Loucy (cell line): ENCODE results near the gene ZNRF1.

Experiments
- H2AFZ ChIP-seq: fragments of 200-600 bp; sonication (generic); 2 replicates; pipeline ENCODE4 v1.6.0; 2016; ENCODE audit warnings: antibody characterized with exemption, mild to moderate bottlenecking, low read length, moderate library complexity
- H3F3A ChIP-seq: fragments of 200-600 bp; 2 replicates; pipeline ENCODE4 v1.6.0; 2016; ENCODE audit warnings: antibody characterized with exemption, low read depth, mild to moderate bottlenecking
- H3K27me3 ChIP-seq: fragments of 200-600 bp; sonication (generic); 2 replicates; pipeline ENCODE4 v1.6.1; 2014; ENCODE audit warnings: low read length, mild to moderate bottlenecking; ENCODE audit not compliant: insufficient read depth, poor library complexity, severe bottlenecking
- H3K36me3 ChIP-seq: fragments of 200-600 bp; sonication (generic); 2 replicates; pipeline ENCODE4 v1.6.1; 2016; ENCODE audit warnings: low read length; ENCODE audit not compliant: insufficient read depth
- H3K4me1 ChIP-seq: fragments of 200-600 bp; sonication (generic); 2 replicates; pipeline ENCODE4 v1.5.1; 2014; ENCODE audit warnings: low read length, mild to moderate bottlenecking; ENCODE audit not compliant: insufficient read depth, poor library complexity, severe bottlenecking
- H3K4me2 ChIP-seq: fragments of 200-600 bp; sonication (generic); 2 replicates; pipeline ENCODE4 v1.6.0; 2014; ENCODE audit warnings: antibody characterized with exemption, low read length, low read depth, mild to moderate bottlenecking; ENCODE audit not compliant: poor library complexity, severe bottlenecking
- H3K4me3 ChIP-seq: fragments of 200-600 bp; sonication (generic); 2 replicates; pipeline ENCODE4 v1.5.1; 2014; ENCODE audit warnings: low read length, mild to moderate bottlenecking, mixed read lengths; ENCODE audit not compliant: poor library complexity, severe bottlenecking
- H3K79me2 ChIP-seq: fragments of 200-600 bp; sonication (generic); 2 replicates; pipeline ENCODE4 v1.6.1; 2014; ENCODE audit warnings: low read length; ENCODE audit not compliant: insufficient read depth
- H3K9ac ChIP-seq: fragments of 200-600 bp; sonication (generic); 2 replicates; pipeline ENCODE4 v1.6.0; 2014; ENCODE audit warnings: mild to moderate bottlenecking, low read depth, low read length, moderate library complexity; ENCODE audit not compliant: poor library complexity, severe bottlenecking
- H3K9me2 ChIP-seq: fragments of 200-600 bp; sonication (generic); replicated peaks from 2 replicates; pipeline ENCODE4 v1.6.1; 2016; ENCODE audit warnings: low read depth, low read length, mixed read lengths
- H3K9me3 ChIP-seq: fragments of 200-600 bp; sonication (generic); 2 replicates; pipeline ENCODE4 v1.6.1; 2014; ENCODE audit warnings: mild to moderate bottlenecking, antibody characterized with exemption, low read length, low read depth; ENCODE audit not compliant: insufficient read depth
- H4K20me1 ChIP-seq: fragments of 200-600 bp; sonication (generic); 2 replicates; pipeline ENCODE4 v1.6.0; 2014; ENCODE audit warnings: antibody characterized with exemption, low read length, mild to moderate bottlenecking; ENCODE audit not compliant: insufficient read depth, poor library complexity, severe bottlenecking
- EZH2phosphoT487 ChIP-seq: fragments of 200-600 bp; IDR thresholded peaks from 2 replicates; pipeline ENCODE4 v1.6.1; 2018; ENCODE audit warnings: antibody characterized with exemption, mild to moderate bottlenecking, moderate library complexity, borderline replicate concordance
- TF ChIP-seq, protein P1 (sequence below): fragments of 200-600 bp; sonication (generic); conservative IDR thresholded peaks from 2 replicates; pipeline ENCODE4 v1.5.1; 2014; ENCODE audit warnings: mild to moderate bottlenecking, antibody characterized with exemption, low read length

The ZNRF1 gene

DNA sequence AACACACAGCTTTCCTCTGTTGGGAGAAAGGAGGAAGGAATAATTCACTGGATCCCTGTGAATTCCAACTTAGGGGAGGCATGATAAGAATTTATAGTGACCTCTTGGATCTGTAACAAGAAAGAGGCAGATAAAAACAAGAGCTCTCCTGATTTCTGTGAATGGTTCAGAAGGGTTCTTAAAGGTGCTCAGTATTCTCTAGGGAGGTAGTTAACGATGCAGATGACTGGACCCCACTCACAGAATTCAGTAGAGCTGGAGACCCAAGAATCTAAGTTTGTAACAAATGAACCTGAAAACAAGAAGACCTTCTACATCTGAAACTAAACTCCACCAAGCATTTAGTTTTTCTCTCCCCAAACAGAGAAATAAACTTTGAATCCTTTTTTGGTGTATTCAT lies 8.6 kb downstream of the ZNRF1 start:
- H3K27me3 ChIP-seq, result no peaks in the 10 kb centered on the region
- TF ChIP-seq EZH2phosphoT487, result no peak
- TF ChIP-seq, protein P1, sequence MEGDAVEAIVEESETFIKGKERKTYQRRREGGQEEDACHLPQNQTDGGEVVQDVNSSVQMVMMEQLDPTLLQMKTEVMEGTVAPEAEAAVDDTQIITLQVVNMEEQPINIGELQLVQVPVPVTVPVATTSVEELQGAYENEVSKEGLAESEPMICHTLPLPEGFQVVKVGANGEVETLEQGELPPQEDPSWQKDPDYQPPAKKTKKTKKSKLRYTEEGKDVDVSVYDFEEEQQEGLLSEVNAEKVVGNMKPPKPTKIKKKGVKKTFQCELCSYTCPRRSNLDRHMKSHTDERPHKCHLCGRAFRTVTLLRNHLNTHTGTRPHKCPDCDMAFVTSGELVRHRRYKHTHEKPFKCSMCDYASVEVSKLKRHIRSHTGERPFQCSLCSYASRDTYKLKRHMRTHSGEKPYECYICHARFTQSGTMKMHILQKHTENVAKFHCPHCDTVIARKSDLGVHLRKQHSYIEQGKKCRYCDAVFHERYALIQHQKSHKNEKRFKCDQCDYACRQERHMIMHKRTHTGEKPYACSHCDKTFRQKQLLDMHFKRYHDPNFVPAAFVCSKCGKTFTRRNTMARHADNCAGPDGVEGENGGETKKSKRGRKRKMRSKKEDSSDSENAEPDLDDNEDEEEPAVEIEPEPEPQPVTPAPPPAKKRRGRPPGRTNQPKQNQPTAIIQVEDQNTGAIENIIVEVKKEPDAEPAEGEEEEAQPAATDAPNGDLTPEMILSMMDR, result no peak
- no peak overlapping the region for H2AFZ ChIP-seq
- peaks cover 79% of the 10 kb centered on the region for H3K4me1 ChIP-seq
- peaks cover 25% of the 10 kb centered on the region; the same call in 1 of the 2 replicates for H3K36me3 ChIP-seq
- no peaks in the 10 kb centered on the region for H3K9me3 ChIP-seq
- H3K79me2 ChIP-seq, result peaks cover 100% of the 10 kb centered on the region
- H3K9ac ChIP-seq, result peak overlapping the region; percentile 99
- no peaks in the 10 kb centered on the region for H3F3A ChIP-seq
- peaks cover 100% of the 10 kb centered on the region for H4K20me1 ChIP-seq
- peak overlapping the region; percentile 100 for H3K4me3 ChIP-seq
- H3K4me2 ChIP-seq, result peak overlapping the region; percentile 86
- H3K9me2 ChIP-seq, result no peaks in the 10 kb centered on the region

DNA sequence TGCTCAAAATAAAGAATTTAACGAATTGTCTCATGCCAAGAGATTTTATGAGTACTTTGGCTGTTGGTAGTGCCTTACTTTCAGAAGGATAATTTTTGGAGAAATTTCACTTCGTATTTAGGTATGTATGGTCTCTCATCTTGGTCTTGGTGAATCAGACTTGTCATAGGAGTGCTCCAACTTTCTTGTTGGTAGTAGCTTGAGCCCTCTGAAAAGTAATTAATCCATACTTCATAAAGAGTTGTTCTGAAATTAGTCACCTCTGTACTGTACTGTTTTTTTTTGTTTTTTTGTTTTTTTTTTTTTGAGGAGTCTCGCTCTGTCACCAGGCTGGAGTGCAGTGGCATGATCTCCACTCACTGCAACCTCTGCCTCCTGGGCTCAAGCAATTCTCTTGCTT lies 11.6 kb downstream of the ZNRF1 start:
- H3K9me3 ChIP-seq, result no peaks in the 10 kb centered on the region
- no peaks in the 10 kb centered on the region for H3K27me3 ChIP-seq
- no peaks in the 10 kb centered on the region for H3F3A ChIP-seq
- H3K36me3 ChIP-seq, result peaks cover 12% of the 10 kb centered on the region; the same call in 1 of the 2 replicates
- H3K4me2 ChIP-seq, result peak overlapping the region; percentile 86
- peaks cover 73% of the 10 kb centered on the region for H3K4me1 ChIP-seq
- H3K9ac ChIP-seq, result no peak overlapping the region
- TF ChIP-seq EZH2phosphoT487, result no peak
- TF ChIP-seq, protein P1, result no peak
- peak overlapping the region; percentile 0 for H3K4me3 ChIP-seq
- H3K9me2 ChIP-seq, result no peaks in the 10 kb centered on the region
- H3K79me2 ChIP-seq, result peaks cover 100% of the 10 kb centered on the region
- H2AFZ ChIP-seq, result no peak overlapping the region
- H4K20me1 ChIP-seq, result peaks cover 99% of the 10 kb centered on the region

DNA sequence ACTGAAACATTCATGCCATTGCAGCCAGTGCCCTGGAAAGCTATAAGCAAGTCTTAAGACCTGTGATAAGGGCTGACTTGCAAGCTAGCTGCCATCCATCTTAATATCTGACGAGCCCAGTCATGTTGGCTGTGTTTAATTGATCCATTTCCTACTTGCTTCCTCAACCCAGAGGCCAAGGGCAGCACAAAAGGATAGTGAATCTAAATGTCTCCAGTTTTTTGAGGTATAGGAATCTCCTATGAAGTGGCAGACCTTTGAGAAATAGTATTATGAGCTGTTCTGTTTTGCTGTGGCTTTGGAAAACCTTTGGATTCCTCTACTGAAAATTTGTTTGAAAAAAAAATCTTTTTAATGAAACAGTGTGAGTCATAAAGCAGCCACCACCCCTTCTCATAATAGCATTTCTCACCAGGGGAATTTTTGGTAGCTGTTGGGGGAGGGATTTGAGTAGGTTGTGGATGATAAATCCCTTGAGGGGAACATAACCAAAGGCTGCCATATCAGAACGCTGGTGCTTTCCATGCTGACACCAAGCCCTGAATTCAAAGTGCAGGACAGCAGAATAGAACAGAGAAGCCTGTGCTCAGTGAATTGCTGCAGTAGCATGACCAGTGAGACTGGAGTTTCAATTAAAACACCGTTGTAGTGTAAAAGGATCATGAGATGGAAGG lies 12.9 kb downstream of the ZNRF1 start:
- H3K79me2 ChIP-seq, result peaks cover 100% of the 10 kb centered on the region
- peaks cover 61% of the 10 kb centered on the region for H3K4me1 ChIP-seq
- H3K9me2 ChIP-seq, result no peaks in the 10 kb centered on the region
- no peaks in the 10 kb centered on the region for H3F3A ChIP-seq
- no peak overlapping the region for H2AFZ ChIP-seq
- peak overlapping the region; percentile 86 for H3K4me2 ChIP-seq
- no peaks in the 10 kb centered on the region for H3K9me3 ChIP-seq
- H3K36me3 ChIP-seq, result peaks cover 11% of the 10 kb centered on the region; the same call in 1 of the 2 replicates
- H3K9ac ChIP-seq, result peak overlapping the region; percentile 49
- peaks cover 97% of the 10 kb centered on the region for H4K20me1 ChIP-seq
- H3K4me3 ChIP-seq, result peak overlapping the region; percentile 53
- no peak for TF ChIP-seq EZH2phosphoT487
- TF ChIP-seq, protein P1, result no peak
- no peaks in the 10 kb centered on the region for H3K27me3 ChIP-seq
